Measurements from ENCODE around the gene OSBPL2.

Gene OSBPL2

DNA sequence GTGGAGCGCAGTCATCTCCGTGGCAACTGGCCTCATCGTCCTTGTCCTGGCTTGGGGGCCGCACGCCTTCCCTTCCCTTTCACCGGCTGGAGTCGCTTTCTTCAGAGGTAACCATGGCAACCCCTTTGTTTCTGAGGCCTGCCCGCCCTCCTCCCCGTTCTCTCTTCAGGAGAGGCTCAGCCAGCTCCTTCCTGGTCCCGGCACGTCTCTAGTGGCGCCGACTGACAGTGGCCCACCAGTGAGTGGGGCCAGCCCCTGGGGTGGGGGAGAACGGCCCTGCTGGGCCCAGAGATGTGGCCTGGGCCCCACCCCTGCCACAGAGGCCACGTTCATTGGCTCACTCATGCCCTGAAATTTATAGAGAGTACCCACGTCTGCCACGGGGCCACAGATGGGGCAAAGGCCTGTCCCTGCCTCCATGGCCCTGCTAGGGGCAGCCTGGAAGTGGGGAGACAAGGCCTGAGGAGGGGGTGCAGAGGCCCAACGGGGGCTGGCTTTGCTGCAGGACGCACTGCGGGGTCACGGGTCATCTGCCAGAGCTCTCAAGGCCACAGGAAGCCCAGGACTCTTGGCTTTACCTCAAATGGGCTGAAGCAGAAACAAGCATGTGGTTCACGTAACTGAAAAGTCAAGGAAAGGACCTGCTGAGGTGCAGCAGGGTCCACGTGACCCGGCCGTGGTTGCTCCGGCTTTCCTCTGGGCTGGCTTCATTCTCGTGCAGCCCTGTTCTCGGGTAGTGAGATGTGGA lies 1.4 kb upstream of the OSBPL2 start:
- DNase-seq: no peak

DNA sequence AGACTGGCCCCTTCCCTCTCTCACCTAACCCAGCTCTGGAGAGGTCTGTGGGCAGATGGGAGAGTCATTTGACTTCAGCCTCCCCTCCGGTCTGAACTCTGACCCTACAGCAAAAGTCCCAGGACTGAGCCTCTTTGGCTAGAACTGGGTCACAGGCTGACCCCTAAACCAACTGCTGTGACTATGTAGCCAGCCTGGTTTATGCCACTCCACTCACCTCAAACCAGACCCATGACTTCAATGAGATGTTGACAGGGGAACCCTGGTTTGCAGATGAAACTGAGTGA lies 864 bp upstream of the OSBPL2 start:
- DNase-seq: no peak

DNA sequence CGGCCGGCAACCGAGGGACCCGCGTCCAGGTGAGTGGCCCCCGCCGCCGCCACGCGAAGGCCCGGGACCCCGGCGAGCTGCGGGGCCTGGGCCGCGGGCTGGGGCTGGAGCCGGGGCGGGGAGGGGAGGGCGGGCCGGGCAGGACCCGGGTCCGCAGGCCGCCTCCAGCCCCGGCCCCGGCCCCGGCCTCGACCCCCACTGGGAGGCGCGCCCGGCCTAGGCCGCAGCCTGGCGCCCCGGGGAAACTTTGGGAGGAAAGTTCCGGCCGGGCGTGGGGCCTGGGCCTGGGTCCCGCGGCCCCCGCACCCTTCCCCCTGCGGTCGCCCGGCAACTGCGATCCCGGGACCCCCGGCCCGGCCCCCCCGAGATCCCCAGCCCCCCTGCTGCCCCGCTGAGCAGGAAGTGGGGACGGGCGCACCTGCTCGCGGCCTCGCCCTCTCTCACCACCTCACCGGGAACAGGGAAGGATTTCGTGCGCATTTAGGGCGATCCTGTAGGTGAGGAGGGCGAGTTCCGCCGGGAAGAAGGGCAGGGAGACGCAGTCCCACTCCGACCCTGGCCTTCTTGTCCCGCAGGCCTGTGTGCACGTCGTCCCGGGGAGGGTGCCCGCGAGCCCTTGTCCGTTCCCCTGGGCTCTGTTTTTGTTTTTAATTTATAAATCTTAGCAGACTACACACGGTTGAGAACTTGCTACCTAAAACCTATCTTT lies 402 bp downstream of the OSBPL2 start:
- no peak for DNase-seq

DNA sequence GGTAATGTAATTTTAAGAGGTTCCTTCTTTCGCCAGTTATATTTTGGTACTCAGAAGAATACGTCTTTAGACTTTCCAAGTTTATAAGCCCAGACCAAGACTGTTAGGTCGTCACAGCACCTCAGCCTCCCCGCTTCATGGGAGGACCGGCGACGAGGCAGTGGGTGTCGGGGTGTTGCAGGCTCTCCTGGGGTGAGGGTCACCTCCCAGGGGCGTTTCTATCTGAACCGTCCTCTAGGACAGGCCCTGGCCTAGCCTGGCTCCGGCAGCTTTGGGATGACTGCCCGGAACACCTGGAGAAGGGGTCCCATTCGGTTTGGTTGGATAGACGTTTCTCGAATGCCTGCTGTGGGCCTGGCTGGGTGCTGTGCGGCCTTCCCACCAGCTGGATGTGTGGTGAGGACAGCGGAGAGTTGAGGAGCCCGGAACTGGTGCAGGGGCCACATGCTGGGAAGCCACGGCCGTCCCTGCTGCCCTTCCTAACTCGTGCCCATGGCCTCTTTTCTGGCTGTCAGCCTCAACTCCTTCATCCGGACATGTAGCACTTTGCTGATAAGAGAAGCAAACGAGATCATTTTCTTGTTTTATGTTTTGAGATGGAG lies 1.1 kb downstream of the OSBPL2 start:
- no peak for DNase-seq

DNA sequence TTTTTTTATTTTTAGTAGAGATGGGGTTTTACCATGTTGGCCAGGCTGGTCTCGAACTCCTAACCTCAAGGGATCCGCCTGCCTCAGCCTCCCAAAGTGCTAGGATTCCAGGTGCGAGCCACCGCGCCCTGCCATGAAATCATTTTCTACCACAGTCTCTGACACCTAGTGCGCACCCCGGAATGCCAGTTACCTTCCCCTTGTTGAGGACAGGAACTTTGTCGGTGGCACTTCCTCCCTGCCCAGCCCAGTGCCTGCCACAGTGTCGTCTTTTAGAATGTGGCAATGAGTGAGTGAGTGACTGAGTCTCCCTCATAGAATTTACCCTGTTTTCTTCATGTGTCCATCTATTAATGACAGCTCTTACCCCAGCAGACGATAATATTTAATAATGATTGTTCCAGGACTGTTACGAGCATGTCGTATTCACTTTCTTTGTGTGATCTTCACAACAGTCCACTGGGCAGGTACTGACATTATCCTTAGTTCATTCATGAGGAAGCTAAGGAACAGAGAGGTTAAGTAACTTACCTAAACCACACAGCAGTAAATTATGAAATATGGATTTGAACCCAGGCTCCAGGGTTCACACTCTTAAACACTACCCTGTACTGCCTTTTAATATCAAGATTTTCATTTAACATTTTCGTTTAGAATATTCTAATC lies 1.8 kb downstream of the OSBPL2 start:
- no peak for DNase-seq

DNA sequence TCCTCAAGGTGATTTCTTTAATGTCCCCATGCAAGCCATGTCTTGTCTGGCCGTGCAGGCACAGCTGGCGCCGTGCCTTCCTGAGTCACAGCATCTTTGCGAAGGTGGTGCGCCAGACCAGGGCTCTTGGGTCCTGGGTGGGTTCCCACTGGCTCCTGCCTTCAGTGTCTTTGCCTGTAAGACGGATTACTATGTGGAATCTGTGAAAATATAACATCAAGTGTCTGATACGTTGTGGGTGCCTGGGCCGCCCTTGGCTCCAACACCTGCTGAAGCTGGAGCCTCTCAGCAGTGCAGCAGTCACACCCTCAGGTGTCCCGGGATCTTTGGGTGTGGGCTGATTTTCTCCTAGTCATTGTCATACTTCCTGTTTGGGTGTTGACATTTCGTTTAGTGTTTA lies 3.2 kb downstream of the OSBPL2 start:
- no peak for DNase-seq

DNA sequence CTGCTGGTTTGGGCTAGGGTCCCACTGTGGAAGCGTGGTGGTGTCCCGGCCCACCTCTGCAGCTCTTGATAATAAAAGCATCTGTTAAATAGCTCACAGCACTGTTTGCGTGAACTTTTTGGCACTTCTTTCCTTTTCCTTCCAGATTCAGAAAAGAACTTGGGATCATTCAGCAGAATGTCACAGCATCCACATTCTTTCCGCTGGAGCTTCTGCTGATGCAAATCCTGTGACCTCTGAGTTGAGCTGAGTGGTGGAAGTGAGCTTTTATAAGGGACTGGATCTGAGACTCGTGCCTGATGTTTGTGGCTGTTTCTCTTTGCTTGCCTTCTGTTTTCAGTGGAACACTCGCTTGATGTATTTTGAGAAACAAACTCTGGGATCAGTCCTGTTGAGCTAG lies 3.9 kb downstream of the OSBPL2 start:
- no peak for DNase-seq

DNA sequence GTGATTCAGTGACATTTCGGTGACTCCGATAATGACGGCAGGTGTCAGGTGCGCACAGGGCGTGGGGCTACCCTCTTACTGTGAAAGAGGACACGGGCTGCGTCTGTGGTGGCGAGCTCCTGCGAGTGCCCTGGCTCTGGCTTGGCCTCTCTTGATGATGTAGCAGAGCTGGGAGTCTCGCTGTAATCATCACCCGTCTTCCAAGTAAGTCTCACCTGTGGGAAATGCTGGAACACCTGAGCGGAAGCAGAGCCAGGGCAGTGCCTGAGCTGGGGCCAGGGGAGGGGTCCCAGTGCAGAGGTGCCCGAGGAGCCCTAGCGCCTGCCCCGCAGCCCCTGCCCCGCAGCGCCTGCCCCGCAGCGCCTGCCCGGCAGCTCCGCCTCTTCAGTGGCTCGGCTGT lies 4.8 kb downstream of the OSBPL2 start:
- DNase-seq: no peak

DNA sequence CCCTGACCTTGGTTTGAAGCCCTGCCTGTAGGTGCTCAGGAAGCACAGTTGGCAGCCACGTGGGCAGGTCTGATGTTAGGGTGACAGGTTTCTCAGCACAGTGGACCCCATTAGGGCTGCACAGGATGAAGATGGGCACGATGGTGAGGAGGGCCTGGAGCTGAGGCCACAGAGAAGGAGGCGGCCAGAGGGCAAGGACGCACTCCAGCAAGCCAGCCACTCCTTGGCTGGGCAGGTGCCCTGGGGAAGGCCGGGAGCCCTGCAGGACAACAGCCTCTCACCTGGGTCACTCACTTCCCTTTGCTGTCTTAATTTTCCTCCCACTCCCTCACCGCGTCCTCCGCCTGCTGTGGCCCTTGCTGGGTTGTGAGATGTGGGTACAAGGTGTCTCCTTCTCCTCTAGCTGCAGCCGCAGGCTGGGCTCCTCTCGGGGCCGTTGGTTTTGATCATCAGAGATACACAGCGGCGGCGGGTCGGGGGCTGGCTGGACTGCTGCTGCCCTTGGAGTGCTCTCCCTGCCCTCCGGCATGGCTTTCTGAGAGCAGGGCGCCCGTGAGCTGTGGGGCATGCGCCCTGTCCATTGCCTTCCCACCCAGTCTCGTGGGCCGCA lies 5.7 kb downstream of the OSBPL2 start:
- no peak for DNase-seq

DNA sequence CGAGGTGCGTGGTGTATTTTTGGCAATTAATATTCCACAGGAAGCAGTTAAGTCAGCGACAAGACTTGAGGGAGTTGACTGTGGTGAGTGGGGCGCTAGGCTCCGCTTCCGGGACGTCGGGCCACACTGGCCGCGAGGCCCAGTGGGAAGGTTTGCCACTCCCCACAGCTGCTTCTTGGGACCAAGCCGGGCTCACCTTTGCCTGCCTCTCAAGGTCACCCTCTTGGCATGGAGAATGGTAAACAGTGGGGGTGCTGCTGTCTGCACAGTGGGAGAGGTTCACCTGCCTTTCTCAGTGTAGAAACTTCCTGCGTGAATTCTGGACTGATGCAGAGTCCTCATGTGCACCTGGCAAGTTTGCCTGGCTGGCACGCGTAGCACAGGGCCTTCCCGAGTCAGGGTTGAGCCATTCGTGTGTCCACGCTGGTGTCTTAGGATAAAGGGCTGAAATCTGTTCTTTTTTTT lies 6.4 kb downstream of the OSBPL2 start:
- DNase-seq: no peak

DNA sequence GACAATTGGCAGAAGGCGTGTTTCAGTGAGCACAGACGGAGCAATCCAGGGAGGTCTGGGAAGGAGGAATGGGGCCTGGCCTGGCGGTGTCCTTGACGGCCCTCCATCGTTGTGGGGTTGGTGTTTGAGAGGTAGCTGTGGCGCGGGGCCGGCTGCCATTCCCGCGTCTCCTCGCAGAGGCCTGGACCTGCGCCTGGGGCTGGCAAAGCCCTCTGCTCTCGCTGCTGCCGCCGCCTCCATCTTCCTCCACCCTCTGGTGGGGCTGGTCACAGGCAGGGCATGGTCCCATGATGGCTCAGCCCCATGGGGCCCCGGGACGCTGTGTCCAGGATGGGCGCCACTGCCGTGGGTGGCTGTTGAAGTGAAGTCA lies 7.6 kb downstream of the OSBPL2 start:
- DNase-seq: no peak

DNA sequence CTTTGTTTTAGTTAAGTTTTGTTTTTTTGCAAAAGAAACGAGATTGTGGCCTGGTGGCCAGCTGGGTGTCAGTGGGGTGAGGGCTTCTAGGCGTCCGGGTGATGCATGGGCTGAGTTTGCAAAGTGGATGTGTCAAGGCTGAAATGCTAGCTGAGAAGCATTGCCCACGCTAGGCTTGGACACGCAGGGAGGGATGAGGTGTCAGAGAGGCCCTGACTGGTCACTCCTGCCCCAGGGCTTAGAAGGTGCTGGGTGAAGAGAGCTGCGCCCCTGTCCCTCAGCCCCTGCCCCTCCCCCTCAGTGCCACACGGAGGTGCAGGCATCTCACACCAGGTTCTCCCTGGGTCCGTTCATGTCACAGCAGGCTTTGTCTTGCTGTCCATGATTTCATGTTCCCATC lies 8.1 kb downstream of the OSBPL2 start:
- no peak for DNase-seq

DNA sequence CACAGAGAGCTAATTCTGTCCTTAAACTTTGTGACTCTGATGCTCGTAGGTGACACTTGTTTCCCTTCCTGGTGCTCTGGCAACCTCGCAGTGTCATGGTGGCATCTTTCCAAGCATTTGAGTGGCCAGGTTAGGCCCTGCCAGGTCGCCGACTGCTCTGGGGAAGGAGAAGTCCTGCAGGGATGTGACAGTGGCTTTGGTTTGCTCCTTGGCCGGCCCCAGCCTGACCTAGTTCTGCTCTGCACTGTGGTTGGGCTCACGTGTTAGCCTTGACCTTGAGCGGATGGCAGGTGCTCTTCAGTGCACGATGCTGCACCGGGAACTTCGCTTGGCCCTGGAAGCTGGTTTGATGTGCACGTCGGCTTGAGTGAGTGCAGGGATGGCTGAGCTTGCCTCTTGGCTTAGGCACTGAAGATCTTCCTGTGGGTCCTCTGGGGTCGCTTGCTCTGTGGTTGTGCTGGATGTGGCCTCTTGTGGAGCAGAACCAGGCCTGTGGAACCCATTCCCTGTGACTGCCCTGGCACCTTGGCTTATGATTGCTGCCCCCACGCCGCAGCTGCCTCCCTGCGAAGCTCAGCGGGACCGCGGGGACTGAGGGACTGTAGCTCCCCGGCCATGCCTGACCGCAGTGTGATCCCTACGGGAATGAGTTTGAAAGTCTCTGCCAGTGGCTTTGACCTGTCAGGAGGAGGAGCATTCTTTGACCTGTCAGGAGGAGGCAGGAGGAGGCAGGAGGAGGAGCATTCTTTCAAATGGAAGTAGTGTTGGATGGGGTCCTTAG lies 8.7 kb downstream of the OSBPL2 start:
- no peak for DNase-seq

DNA sequence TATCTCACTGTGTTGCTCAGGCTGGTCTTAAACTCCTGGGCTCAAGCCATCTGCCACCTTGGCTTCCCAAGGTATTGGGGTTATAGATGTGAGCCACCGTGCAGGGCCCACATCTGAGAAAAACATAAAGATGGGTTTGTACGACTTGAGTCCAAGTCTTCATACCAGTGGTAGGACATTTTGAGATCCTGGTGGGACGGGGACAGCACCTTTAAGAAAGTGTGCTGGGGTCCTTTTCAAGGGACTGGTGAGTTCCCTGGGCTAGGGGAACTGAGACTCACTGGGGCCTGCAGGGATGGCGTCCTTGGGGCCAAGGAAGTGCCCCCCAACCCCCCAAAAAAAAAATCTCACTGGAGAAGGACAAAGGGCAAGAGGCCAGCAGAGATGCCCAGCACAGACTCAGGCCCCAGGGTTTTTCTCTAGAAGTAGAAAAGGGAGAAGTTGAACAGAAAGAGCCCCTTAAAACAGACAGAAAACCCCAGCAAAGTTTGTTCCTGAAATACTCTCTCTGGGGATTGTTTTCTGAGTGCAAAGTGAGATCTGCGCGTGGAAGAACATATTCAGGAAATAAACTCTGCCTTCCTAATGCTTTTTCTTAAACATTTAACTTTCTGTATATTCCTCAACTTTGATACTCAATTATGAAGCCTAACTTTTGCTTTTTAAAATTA lies 10.7 kb downstream of the OSBPL2 start:
- no peak for DNase-seq

DNA sequence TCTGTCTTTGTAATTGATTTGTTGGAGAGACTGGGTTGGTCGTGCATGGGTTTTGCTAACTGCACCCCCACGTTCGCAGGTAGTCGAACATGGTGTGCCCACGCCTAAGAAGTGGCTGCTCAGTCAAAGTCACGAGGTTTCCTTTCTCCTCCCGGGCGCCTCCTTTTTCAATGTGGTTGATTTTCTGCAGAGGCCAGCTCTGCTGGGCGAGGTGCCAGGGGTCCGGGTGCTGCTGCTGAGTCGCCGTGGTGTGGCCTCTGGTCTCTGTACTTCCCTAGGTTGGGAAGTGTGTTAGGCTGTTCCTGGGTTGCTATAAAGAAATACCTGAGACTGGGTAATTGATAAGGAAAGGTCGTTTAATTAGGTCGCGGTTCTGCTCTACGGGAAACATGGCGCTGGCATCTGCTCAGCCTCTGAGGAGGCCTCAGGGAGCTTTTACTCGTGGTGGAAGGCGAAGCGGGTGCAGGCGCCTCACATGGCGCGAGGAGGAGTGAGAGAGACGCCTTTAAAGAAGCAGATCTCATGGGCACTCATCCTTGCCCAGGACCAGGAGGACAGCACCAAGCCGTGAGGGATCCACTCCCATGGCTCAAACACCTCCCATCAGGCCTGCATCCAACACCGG lies 14.1 kb downstream of the OSBPL2 start:
- no peak for DNase-seq

DNA sequence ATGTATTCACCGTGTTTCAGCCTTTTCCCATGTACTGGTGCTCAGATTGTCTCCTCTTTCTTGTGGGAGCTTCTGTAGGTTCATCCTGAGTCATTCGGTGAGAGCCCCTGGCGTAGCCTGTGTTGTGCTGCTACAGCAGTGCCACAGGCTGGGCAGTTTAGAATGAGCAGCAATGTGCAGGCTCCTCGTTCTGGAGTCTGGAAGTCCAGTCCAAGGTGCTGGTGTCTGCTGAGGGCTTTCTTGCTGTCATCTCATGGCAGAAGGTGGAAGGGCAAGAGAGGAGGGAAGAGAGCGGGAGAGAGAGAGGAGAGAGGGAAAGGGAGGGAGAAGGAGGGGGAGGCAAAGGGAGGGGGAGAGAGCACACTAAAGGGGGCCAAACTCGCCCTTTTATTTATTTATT lies 15.1 kb downstream of the OSBPL2 start:
- DNase-seq: no peak

DNA sequence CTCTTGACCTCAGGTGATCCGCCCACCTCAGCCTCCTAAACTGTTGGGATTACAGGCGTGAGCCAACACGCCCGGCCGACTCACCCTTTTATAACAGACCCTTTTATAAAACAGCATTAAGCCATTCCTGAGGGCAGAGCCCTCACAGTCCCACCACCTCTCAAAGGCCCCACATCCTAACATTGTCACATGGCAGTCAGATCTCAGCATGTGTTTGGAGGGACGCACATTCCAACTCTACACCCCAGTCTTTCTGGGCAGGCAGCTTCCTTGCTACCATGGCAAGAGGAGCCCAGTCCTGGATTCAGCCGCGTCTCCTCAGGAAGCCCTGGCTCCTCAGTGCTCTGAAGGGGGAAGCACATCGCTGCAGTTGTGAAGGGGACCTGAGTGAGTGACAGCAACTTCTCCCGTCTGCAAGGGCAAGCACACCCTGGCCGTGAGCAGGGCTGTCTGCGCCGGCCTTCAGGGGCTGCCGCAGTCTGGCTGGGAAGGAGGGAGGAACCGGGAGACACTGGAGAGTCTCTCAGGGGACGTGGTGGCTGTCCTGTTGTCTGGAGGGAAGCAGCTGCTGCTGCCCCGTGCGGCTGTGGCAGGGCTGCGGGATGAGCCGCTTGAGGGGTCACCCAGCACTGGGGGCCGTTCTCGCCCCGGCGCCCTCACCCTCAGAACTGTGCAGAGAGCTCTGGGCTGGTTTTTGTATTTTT lies 15.9 kb downstream of the OSBPL2 start:
- no peak for DNase-seq

DNA sequence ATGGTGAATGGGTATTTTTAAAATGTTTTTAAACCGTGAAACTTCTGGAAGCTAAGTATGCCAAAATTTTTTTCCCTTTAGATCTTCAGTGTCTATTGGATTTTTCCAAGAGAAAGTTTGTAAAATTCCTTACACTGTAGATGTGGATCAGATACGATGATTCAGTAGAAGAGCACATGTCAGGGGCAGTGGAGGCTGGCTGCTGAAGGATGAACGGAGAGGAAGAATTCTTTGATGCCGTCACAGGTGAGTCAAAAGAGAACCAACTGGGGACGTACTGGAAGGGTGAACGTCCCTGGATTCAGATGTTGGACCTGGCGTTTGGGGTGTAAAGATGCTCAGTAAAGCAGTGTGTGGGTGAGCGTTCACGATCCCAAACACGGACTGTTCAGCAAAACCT lies 17.7 kb downstream of the OSBPL2 start:
- no peak for DNase-seq

DNA sequence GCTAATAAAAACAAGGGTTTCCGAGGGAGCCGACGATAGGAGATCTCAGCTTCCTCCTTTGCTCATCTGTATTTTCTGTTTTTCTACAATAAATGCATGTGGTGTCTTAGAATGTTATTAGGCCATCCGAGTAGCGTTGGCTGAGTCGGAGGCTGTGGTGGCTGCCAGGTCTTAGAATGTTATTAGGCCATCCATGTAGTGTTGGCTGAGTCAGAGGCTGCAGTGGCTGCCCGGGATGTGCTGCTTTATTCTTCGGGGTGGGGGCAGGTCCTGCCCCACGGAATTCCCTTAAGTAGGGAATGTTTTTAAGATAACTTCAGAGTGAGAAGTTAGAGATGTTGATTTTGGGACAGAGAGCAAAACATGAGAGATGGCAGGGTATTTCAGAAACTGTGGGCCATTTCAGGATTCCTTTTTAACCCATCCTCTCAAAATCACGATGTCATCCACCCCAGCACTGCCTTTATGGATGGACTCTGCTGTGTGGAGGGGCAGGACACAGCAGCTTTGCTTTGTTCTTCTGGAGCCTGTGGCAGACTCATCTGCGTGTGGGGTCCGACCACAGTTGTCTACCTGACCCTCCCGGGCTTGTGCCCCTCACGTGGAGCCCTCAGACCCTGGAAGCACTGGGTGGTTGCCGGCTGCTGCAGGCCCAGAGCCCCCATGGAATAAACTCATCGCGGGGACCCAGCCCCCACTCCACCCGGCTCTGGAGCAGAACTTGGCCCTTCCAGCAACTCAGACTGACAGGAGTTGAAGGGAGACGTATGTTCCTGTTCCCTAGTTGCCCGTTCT lies 20.4 kb downstream of the OSBPL2 start:
- DNase-seq: no peak

DNA sequence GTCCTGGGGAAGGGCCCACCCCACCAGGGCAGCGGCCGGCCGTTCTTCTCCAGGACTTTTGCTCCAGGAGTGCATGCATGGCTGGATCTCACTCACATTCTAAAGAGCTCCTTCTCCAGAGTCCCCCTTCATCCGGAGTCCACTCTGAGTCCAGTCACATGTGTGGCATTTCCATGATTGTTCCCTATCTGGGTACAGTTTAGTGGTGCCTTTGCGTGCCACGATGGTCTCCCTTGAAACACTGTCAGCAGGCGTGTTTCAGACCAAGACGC lies 20.9 kb downstream of the OSBPL2 start:
- DNase-seq: no peak
